NT2/D1 (cell line): ENCODE measurements around the gene PCDHB2.
"Not testable (repeated sequence)": the region's sequence is repeated elsewhere in the genome, so short reads cannot be mapped to it uniquely, and the experiment has no call there.

Experiments used
- DNase-seq: peaks from one replicate; pipeline ENCODE4 v3.0.0-alpha.2; 2011; ENCODE audit warnings: low read depth, low spot score
- H3K27me3 ChIP-seq: 2 replicates; pipeline ENCODE4 v1.6.0; 2011; ENCODE audit warnings: mild to moderate bottlenecking; ENCODE audit not compliant: insufficient read length, insufficient read depth
- H3K36me3 ChIP-seq: 2 replicates; pipeline ENCODE4 v1.6.1; 2011; ENCODE audit warnings: mild to moderate bottlenecking, low read length, mixed read lengths; ENCODE audit not compliant: insufficient read depth, insufficient read length
- H3K4me1 ChIP-seq: 2 replicates; pipeline ENCODE4 v1.5.1; 2011; ENCODE audit not compliant: insufficient read depth, insufficient read length
- H3K4me3 ChIP-seq: 2 replicates; pipeline ENCODE4 v1.5.1; 2011; ENCODE audit warnings: low read depth; ENCODE audit not compliant: insufficient read length
- H3K9ac ChIP-seq: 2 replicates; pipeline ENCODE4 v1.6.0; 2011; ENCODE audit warnings: low read depth; ENCODE audit not compliant: insufficient read length
- H3K9me3 ChIP-seq: 2 replicates; pipeline ENCODE4 v1.5.1; 2011; ENCODE audit warnings: mild to moderate bottlenecking, low read length; ENCODE audit not compliant: insufficient read depth
- SUZ12 ChIP-seq: IDR thresholded peaks from 2 replicates; pipeline ENCODE4 v1.6.1; 2011; ENCODE audit not compliant: insufficient read length, insufficient read depth; ENCODE audit errors: extremely low read depth
- YY1 ChIP-seq: IDR thresholded peaks from 2 replicates; pipeline ENCODE4 v1.6.1; 2011; ENCODE audit not compliant: insufficient read length, insufficient read depth
- ZNF274 ChIP-seq: IDR thresholded peaks from 2 replicates; pipeline ENCODE4 v1.6.1; 2011; ENCODE audit warnings: mild to moderate bottlenecking, low read depth, low read length

Gene PCDHB2

DNA sequence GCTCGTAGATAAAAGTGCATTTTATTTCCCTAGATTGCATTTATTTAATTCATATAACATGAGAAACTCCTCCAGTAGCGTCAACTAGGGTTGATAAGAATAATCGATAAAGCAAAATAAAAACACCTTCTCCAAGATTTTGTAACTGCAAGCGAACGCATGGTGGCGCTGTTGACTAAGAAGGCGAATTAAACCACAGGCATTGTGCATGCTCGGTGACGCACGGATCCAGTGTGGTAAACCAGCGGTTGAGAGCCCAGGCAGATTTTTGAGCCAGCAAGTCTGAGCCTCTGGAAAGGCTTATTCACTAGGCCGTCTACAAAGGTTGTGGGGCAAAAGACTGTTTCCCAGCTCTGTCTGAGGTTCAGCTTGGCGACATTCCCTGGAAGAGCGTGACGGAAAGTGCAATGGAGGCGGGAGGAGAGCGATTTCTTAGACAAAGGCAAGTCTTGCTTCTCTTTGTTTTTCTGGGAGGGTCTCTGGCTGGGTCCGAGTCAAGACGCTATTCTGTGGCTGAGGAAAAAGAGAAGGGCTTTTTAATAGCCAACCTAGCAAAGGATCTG, 5.9 kb downstream of the PCDHB2 start, which contains the start of gene PCDHB3:
PCDHB3 (plus strand) TSS at position 231 of the 563 bp plus-strand sequence; CDS start at position 408, 177 bp downstream.
- no peaks in the 10 kb centered on the region for H3K4me1 ChIP-seq
- H3K4me3 ChIP-seq: no peak within 1 kb of the TSS
- H3K36me3 ChIP-seq: peaks cover 25% of the 10 kb centered on the region
- no peaks in the 10 kb centered on the region for H3K27me3 ChIP-seq
- DNase-seq: no peak
- TF ChIP-seq ZNF274 (no peak), YY1 (no peak), SUZ12 (no peak)
- no peak within 1 kb of the TSS for H3K9ac ChIP-seq
- H3K9me3 ChIP-seq: peaks cover 6% of the 10 kb centered on the region; the same call in 1 of the 2 replicates

DNA sequence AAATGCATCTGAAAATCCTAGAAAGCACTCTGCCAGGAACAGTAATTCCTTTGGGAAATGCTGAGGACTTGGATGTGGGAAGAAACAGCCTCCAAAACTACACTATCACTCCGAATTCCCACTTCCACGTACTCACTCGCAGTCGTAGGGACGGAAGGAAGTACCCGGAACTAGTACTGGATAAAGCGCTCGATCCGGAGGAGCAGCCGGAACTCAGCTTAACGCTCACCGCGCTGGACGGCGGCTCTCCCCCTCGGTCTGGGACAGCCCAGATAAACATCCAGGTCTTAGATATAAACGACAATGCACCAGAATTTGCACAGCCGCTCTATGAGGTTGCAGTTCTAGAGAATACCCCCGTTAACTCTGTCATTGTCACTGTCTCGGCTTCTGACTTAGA, 6.6 kb downstream of the PCDHB2 start:
- no peak for TF ChIP-seq YY1
- no peaks in the 10 kb centered on the region for H3K9me3 ChIP-seq
- no peaks in the 10 kb centered on the region for H3K27me3 ChIP-seq
- H3K9ac ChIP-seq: no peak overlapping the region
- H3K36me3 ChIP-seq: peaks cover 25% of the 10 kb centered on the region
- H3K4me3 ChIP-seq: no peak overlapping the region
- DNase-seq: no peak
- H3K4me1 ChIP-seq: no peaks in the 10 kb centered on the region

DNA sequence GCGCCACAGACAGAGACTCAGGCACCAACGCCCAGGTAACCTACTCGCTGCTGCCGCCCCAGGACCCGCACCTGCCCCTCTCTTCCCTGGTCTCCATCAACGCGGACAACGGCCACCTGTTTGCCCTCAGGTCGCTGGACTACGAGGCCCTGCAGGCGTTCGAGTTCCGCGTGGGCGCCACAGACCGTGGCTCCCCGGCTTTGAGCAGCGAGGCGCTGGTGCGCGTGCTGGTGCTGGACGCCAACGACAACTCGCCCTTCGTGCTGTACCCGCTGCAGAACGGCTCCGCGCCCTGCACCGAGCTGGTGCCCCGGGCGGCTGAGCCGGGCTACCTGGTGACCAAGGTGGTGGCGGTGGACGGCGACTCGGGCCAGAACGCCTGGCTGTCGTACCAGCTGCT, 7.7 kb downstream of the PCDHB2 start:
- not testable (repeated sequence) for H3K9ac ChIP-seq, H3K27me3 ChIP-seq, H3K9me3 ChIP-seq, DNase-seq, H3K4me1 ChIP-seq, H3K4me3 ChIP-seq
- peaks cover 25% of the 10 kb centered on the region for H3K36me3 ChIP-seq

DNA sequence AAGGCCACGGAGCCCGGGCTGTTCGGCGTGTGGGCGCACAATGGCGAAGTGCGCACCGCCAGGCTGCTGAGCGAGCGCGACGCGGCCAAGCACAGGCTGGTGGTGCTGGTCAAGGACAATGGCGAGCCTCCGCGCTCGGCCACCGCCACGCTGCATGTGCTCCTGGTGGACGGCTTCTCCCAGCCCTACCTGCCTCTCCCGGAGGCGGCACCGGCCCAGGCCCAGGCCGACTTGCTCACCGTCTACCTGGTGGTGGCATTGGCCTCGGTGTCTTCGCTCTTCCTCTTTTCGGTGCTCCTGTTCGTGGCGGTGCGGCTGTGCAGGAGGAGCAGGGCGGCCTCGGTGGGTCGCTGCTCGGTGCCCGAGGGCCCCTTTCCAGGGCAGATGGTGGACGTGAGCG, 8.1 kb downstream of the PCDHB2 start:
- H3K27me3 ChIP-seq, DNase-seq, H3K4me3 ChIP-seq, H3K9ac ChIP-seq, H3K9me3 ChIP-seq, H3K4me1 ChIP-seq: not testable (repeated sequence)
- peaks cover 24% of the 10 kb centered on the region for H3K36me3 ChIP-seq

DNA sequence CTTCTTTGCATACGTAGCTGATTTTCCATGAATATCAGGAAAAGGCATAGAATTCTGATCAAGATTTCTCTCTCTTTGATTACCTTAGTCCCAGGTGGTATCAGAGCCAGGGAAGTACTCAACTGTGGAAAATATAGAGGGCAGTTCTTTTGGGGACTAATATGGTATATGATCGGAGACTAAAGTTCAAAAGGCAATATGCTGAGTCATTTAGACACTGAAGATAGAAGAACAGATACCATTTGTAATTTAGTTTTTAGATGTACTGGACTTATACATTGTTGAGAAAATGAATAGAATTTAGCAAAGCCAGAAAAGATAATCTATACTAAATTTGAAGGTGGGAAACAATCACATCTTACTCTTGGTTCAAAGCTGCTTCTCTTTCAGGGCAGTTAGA, 10.9 kb downstream of the PCDHB2 start:
- Histone ChIP-seq H3K9ac (no peak overlapping the region), H3K4me1 (no peaks in the 10 kb centered on the region), H3K9me3 (no peaks in the 10 kb centered on the region), H3K4me3 (no peak overlapping the region), H3K27me3 (no peaks in the 10 kb centered on the region), H3K36me3 (peaks cover 12% of the 10 kb centered on the region)
- TF ChIP-seq YY1: no peak
- no peak for TF ChIP-seq ZNF274
- no peak for TF ChIP-seq SUZ12
- no peak for DNase-seq

DNA sequence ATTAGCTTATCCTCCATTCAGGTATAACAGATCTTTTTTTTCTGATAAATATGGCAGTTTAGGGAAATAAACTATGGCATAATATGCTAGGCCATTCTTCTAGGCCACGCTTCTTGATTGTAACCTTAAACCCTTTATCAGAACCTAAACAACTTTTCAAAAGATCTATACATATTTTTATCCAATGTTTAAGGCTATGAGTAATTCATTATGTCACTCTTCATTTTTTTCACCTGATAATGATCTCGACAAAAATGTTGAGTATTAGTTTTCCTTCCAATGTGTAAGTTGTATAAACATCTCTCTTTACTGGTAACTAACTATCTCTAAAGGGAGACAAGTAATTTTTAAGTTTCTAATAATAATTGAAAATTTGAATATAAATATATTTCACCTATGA, 24.8 kb downstream of the PCDHB2 start:
- no peak for TF ChIP-seq ZNF274
- TF ChIP-seq YY1: no peak
- TF ChIP-seq SUZ12: no peak
- no peaks in the 10 kb centered on the region for H3K27me3 ChIP-seq
- H3K9me3 ChIP-seq: no peaks in the 10 kb centered on the region
- DNase-seq: no peak
- H3K36me3 ChIP-seq: no peaks in the 10 kb centered on the region
- no peak overlapping the region for H3K4me3 ChIP-seq
- no peaks in the 10 kb centered on the region for H3K4me1 ChIP-seq
- no peak overlapping the region for H3K9ac ChIP-seq

DNA sequence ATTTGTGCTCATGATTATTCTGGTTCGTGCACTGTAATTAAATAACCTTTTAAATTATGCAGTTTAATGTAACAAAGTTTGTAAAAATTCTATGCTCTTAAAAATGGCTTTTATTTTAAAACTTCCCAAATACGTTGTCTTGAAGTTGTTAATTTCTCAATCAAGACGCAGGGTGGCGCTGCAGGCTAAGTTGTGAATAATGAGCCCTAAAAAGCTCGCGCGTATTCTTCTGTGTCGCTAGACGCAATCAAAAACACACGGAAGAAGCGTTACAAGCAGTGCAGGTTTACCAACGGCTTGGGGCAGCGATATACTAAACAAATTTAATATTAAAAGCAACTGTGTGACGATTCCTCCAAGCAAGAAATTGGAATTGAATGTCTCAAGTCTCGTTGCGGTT, 27.1 kb downstream of the PCDHB2 start, which contains the start of gene PCDHB4:
PCDHB4 (plus strand) TSS at position 256 of the 400 bp plus-strand sequence. CDS start 181 bp downstream, outside the sequence.
- Histone ChIP-seq H3K9ac (no peak within 1 kb of the TSS), H3K36me3 (no peaks in the 10 kb centered on the region), H3K4me1 (no peaks in the 10 kb centered on the region), H3K27me3 (no peaks in the 10 kb centered on the region), H3K4me3 (no peak within 1 kb of the TSS), H3K9me3 (no peaks in the 10 kb centered on the region)
- TF ChIP-seq ZNF274 (no peak), YY1 (no peak), SUZ12 (no peak)
- peak; percentile 16 for DNase-seq

DNA sequence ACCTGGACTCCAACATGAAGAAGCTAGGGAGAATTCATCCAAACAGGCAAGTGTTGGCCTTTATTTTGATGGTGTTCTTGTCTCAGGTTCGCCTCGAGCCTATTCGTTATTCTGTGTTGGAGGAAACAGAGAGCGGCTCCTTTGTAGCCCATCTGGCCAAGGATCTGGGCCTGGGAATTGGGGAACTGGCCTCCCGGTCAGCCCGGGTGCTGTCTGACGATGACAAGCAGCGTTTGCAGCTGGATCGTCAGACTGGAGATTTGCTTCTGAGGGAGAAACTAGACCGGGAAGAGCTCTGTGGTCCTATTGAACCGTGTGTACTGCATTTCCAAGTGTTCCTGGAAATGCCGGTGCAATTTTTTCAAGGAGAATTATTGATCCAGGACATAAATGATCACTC, 27.6 kb downstream of the PCDHB2 start:
- H3K4me3 ChIP-seq: no peak overlapping the region
- H3K36me3 ChIP-seq: no peaks in the 10 kb centered on the region
- TF ChIP-seq ZNF274 (no peak), YY1 (no peak), SUZ12 (no peak)
- no peak for DNase-seq
- H3K27me3 ChIP-seq: no peaks in the 10 kb centered on the region
- H3K9ac ChIP-seq: no peak overlapping the region
- H3K9me3 ChIP-seq: no peaks in the 10 kb centered on the region
- H3K4me1 ChIP-seq: no peaks in the 10 kb centered on the region

DNA sequence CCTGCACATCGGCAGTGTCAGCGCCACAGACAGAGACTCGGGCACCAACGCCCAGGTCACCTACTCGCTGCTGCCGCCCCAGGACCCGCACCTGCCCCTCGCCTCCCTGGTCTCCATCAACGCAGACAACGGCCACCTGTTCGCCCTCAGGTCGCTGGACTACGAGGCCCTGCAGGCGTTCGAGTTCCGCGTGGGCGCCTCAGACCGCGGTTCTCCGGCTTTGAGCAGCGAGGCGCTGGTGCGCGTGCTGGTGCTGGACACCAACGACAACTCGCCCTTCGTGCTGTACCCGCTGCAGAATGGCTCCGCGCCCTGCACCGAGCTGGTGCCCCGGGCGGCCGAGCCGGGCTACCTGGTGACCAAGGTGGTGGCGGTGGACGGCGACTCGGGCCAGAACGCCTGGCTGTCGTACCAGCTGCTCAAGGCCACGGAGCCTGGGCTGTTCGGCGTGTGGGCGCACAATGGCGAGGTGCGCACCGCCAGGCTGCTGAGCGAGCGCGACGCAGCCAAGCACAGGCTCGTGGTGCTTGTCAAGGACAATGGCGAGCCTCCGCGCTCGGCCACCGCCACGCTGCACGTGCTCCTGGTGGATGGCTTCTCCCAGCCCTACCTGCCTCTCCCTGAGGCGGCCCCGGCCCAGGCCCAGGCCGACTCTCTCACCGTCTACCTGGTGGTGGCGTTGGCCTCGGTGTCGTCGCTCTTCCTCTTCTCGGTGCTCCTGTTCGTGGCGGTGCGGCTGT, 29.2 kb downstream of the PCDHB2 start:
- not testable (repeated sequence) for DNase-seq, H3K4me1 ChIP-seq, H3K4me3 ChIP-seq, H3K9ac ChIP-seq, H3K36me3 ChIP-seq, H3K27me3 ChIP-seq, H3K9me3 ChIP-seq
